ENCODE results near the gene NDFIP2.

DNA sequence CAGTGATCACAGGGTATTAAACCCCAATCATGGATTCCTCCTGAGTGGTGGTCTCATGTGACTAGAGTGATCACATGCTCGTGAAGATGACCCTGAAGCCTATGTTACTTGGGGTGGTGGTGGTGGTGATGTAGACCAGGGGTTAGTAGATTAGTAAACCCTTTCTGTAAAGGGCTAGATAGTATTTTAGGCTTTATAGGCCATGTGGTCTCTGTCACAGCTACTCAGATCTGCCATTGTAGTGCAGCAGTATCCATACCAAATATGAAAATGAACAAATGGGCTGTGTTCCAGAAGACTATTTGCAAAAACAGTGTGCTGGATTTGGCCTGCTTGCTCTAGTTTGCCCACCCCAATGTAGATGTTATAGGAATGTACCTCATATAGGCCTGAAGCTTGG lies 9.4 kb downstream of the NDFIP2 start:
- TF ChIP-seq CTCF (IDR thresholded peaks at IDR 0.05 in 2 of 3, conservative IDR thresholded peaks at IDR 0.05 in 1 of 3; ENCODE audit: borderline replicate concordance in 1 of 3, insufficient read depth in 1 of 3, low read depth in 2 of 3, low read length in 2 of 3) = no peak
- no peak for TF ChIP-seq SIN3A (IDR thresholded peaks at IDR 0.05; ENCODE audit: low read depth)

Data from HCT116 (cell line).